ENCODE measurements around the gene ADGRG3. TPM values are rescaled to one million over a fixed set of nuclear protein-coding genes. Genes with fewer than 3 reads are reported as not detected.

Gene ADGRG3
- total and polyA plus RNA-seq, 9 of the 15 experiments (the other 6 are each of a cell fraction or from before 2014, with no cell fraction given) = 0.09 to 0.52 (median 0.14) TPM; not detected in 3

DNA sequence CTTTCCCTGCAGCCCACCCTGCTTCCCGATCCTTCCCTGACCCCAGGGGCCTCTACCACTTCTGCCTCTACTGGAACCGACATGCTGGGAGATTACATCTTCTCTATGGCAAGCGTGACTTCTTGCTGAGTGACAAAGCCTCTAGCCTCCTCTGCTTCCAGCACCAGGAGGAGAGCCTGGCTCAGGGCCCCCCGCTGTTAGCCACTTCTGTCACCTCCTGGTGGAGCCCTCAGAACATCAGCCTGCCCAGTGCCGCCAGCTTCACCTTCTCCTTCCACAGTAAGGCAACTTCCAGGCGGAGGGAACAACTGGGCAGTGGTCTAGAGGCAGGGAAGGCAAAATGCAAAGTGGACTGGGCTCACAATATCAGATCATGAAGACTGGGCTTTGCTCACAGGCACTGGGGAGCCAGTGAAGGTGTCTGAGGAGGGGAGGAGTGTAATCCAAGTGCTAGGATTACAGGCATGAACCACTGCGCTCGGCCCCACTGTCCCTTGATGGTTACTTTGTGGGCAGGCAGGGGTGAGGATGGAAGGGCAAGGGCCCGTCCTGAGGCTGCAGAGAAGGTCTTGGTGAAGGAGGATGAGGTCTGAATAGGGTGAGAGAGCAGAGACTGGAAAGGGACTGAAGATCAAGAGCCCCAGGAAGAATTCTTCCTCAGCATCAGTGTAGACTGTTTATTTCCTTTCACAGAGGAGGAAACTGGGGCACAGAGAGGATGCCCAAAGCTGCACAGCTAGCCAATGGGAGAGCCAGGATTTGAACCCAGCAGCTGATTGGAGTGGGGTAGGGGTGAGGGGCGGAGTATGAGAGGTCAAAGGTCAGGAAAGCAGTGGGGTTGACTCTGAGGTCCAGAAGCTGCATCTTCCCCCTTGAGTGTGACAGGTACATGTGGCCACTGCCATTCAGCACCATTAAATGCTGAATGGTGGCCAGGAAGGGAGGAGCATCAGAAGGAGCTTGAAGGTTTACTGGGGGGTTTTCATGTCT is 16.5 kb upstream of the ADGRG3 start (continued):
- TF ChIP-seq, protein P1, sequence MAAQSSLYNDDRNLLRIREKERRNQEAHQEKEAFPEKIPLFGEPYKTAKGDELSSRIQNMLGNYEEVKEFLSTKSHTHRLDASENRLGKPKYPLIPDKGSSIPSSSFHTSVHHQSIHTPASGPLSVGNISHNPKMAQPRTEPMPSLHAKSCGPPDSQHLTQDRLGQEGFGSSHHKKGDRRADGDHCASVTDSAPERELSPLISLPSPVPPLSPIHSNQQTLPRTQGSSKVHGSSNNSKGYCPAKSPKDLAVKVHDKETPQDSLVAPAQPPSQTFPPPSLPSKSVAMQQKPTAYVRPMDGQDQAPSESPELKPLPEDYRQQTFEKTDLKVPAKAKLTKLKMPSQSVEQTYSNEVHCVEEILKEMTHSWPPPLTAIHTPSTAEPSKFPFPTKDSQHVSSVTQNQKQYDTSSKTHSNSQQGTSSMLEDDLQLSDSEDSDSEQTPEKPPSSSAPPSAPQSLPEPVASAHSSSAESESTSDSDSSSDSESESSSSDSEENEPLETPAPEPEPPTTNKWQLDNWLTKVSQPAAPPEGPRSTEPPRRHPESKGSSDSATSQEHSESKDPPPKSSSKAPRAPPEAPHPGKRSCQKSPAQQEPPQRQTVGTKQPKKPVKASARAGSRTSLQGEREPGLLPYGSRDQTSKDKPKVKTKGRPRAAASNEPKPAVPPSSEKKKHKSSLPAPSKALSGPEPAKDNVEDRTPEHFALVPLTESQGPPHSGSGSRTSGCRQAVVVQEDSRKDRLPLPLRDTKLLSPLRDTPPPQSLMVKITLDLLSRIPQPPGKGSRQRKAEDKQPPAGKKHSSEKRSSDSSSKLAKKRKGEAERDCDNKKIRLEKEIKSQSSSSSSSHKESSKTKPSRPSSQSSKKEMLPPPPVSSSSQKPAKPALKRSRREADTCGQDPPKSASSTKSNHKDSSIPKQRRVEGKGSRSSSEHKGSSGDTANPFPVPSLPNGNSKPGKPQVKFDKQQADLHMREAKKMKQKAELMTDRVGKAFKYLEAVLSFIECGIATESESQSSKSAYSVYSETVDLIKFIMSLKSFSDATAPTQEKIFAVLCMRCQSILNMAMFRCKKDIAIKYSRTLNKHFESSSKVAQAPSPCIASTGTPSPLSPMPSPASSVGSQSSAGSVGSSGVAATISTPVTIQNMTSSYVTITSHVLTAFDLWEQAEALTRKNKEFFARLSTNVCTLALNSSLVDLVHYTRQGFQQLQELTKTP (IDR thresholded peaks at IDR 0.05; ENCODE audit: low read depth in 1 of 2, partially characterized antibody in 2 of 2) = no peak
- TF ChIP-seq ZNF79 (CRISPR knock-in tag; IDR thresholded peaks at IDR 0.05; ENCODE audit: low read depth) = no peak
- TF ChIP-seq RAD21 (CRISPR knock-in tag; conservative IDR thresholded peaks at IDR 0.05 in 1 of 2, IDR thresholded peaks at IDR 0.05 in 1 of 2) = peak; percentile 48 to 73
- peak; percentile 88 for TF ChIP-seq NR2C1 (IDR thresholded peaks at IDR 0.05)
- TF ChIP-seq NR2C1 (tag; IDR thresholded peaks at IDR 0.05) = peak; percentile 90
- TF ChIP-seq, protein P2, sequence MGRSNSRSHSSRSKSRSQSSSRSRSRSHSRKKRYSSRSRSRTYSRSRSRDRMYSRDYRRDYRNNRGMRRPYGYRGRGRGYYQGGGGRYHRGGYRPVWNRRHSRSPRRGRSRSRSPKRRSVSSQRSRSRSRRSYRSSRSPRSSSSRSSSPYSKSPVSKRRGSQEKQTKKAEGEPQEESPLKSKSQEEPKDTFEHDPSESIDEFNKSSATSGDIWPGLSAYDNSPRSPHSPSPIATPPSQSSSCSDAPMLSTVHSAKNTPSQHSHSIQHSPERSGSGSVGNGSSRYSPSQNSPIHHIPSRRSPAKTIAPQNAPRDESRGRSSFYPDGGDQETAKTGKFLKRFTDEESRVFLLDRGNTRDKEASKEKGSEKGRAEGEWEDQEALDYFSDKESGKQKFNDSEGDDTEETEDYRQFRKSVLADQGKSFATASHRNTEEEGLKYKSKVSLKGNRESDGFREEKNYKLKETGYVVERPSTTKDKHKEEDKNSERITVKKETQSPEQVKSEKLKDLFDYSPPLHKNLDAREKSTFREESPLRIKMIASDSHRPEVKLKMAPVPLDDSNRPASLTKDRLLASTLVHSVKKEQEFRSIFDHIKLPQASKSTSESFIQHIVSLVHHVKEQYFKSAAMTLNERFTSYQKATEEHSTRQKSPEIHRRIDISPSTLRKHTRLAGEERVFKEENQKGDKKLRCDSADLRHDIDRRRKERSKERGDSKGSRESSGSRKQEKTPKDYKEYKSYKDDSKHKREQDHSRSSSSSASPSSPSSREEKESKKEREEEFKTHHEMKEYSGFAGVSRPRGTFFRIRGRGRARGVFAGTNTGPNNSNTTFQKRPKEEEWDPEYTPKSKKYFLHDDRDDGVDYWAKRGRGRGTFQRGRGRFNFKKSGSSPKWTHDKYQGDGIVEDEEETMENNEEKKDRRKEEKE (IDR thresholded peaks at IDR 0.05; ENCODE audit: borderline replicate concordance in 1 of 2, control insufficient read depth in 1 of 2, low read depth in 2 of 2, low read length in 1 of 2) = no peak
- TF ChIP-seq NBN (IDR thresholded peaks at IDR 0.05; ENCODE audit: low read depth) = no peak
- TF ChIP-seq FOXK2 (conservative IDR thresholded peaks at IDR 0.05 in 1 of 2, IDR thresholded peaks at IDR 0.05 in 1 of 2; ENCODE audit: low read depth in 2 of 2) = no peak
- TF ChIP-seq CREBBP (IDR thresholded peaks at IDR 0.05; ENCODE audit: low read depth, low read length) = no peak
- TF ChIP-seq ZNF644 (tag; IDR thresholded peaks at IDR 0.05; ENCODE audit: low read depth) = no peak
- peak; percentile 89 for TF ChIP-seq NR2C2 (CRISPR knock-in tag; IDR thresholded peaks at IDR 0.05)
- peak; percentile 88 for TF ChIP-seq NR2C2 (tag; IDR thresholded peaks at IDR 0.05)
- TF ChIP-seq ZFP36 (IDR thresholded peaks at IDR 0.05; ENCODE audit: low read depth, low read length, partially characterized antibody) = peak; percentile 78
- TF ChIP-seq SRF (CRISPR knock-in tag; IDR thresholded peaks at IDR 0.05) = no peak
- peak in 1 of 2 experiments; percentile 24; a peak in 1 of 4 replicates for TF ChIP-seq KDM1A (IDR thresholded peaks at IDR 0.05)
- no peak for TF ChIP-seq ZNF431 (CRISPR knock-in tag; IDR thresholded peaks at IDR 0.05)
- TF ChIP-seq CBX1 (IDR thresholded peaks at IDR 0.05; ENCODE audit: low read depth) = peak; percentile 36; the same call in 1 of the 2 replicates
- 0 out of 2 replicates have a peak, but pooled peaks have one; percentile 37 for TF ChIP-seq ARID2 (IDR thresholded peaks at IDR 0.05)
